GM19463 (cell line): Measurements from ENCODE around the gene KRT35.

ENCODE experiments used
- ATAC-seq: cut with Tn5 transposase; IDR thresholded peaks from one replicate; pipeline ENCODE4 v1.9.1; 2021; ENCODE audit warnings: mild to moderate bottlenecking, moderate library complexity; ENCODE audit not compliant: unreplicated experiment

KRT35 gene

GRCh38 chr17:41481036-41481435 lies at the start of gene KRT35:
KRT35 (minus strand) TSS chr17:41481151; CDS start chr17:41481097, 54 bp downstream.
- no peak for ATAC-seq

GRCh38 chr17:41530062-41531048 lies 49.4 kb upstream of the KRT35 start:
- no peak for ATAC-seq

DNA sequence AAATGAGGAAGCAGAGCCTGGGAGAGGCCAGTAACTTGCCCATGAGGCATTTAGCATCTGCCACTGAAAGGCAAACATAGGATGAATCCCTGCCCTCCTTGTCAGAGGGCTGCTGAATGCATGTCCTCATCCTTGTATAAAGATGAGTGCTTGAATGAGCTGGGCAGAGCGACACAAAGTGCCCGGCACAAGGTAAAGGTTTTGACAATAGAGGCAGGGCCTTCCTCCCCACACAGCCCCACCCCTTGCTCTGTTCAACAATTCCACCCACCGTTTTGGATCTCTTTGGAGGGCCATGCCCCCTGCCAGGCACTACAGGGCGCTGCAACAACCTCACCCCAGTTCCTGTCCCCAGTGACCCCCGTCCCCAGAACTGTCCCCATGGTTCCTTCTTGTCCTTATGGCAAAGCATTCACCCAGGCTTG lies 48.6 kb upstream of the KRT35 start:
- ATAC-seq, result no peak

- ATAC-seq, result no peak
Measured at GRCh38 chr17:41528959-41529353, 48.0 kb upstream of the KRT35 start.

DNA sequence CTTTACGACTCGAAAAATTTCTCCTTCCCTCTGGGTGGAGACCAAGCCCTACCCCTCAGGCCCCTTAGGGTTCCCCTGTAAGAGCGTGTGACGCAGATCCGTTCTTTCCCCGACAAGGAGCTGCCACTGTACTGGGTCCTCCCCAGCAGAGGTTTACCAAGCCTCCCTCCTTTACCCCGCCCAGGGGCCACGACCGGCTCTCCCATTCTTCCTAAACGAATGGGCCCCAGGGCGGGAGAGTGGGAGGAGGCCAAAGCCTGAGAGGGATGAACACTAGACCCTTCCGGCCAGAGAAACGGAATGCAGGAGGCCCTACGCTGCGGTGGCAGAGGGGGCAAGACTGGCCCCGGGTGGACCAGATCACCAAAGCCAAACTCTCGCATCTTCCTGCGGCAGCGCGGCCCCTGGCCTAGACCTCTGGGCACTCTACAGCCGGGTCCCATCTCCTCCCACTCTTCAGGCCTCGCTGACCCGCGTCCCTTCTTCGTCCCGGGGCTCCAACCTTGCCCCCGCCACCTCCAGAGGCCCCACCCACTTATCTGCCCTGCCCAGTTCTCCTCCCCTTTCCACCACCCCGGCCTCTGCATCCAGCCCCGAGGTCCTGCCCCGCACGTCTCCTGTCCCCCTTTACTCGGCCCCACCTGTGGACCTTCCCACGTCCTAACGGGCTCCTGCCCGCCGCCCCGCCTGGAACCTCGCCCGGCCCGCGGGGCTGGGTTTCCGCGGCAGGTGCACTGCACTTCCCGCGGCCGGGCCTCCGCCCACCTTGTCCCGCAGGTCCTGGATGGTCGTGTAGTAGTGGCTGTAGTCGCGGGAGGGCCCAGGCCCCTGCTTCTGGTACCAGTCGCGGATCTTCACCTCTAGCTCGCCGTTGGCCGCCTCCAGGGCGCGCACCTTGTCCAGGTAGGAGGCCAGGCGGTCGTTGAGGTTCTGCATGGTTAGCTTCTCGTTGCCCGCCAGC lies 46.4 kb upstream of the KRT35 start:
- no peak for ATAC-seq

GRCh38 chr17:41524261-41524660 lies 43.3 kb upstream of the KRT35 start:
- no peak for ATAC-seq

- ATAC-seq, result no peak
Measured at GRCh38 chr17:41523787-41524186, 42.8 kb upstream of the KRT35 start.

GRCh38 chr17:41523225-41523593 lies 42.3 kb upstream of the KRT35 start:
- ATAC-seq, result no peak

DNA sequence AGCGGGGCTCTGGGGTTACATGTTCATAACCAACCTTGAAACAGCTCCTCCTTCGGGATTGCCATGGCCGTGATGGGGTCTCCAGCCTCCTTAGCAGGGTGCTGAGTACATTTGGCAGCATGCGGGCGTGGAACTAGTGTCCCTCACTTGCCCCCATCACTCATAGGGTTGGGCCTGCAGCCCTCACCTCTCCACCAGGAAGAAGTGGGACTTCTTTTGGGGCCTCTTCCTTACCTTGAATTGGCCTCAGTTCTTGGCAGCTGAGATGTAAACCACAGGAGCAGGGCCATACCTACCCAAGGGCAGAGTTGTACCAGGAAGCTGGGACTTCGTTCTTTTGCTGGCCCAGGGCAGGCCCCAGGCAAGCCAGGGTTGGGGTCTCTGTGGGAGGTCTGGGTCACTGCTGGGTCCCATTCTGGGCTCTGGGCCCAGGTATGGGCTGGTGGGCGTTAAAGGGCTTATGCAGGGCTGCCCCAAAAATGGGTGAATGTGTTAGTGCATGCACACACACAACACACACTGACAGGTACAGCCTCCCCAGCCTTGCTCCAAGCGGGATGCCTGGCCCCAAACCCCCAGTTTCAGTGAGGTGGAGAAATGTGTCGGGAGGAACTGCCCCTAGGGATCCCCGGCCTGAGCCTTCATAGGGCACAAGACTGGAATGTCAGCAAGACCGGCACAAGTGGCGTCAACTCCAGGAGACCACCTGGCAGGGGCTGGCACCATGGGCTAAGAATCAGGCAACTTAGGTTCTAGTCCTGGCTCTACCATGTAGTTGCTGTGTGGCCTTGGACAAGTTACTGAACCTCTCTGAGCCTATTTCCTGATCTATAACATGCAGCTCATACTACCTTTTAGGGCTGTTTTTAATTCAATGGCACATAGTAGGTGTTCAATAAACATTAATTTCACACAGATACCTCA lies 41.6 kb upstream of the KRT35 start:
- ATAC-seq, result no peak

DNA sequence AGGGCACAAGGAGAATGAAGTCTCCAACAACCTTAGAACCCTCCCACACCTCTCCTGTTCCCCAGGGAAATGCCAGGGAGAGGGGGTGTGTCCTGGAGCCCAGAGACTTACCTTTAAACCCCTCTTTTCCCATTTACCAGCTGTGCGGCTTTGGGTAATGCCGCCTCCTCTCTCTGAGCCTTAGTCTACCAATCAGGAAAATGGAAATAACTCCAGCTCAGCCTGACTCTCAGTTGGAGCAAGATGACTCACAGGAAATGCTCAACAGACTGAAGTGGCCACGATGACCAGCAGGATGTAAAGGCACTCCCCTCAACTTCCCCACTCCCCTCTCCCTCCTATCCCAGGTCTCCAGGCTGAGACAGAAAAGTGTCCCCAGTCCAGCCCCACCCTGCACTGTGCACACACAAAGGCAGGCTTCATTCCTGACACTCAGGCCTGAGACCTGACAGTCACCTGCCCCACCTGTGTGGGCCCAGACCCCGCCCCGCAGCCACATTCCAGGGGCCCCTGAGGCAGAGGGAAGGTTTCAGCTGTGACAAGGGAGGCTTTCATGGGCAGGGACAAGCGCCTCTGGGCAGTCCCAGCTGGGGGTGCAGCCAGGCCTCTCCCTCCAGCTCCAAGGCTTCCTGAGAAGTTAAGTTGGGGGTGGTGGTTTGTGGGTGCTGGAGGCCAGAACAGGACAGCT lies 40.8 kb upstream of the KRT35 start:
- no peak for ATAC-seq

GRCh38 chr17:41520821-41521521 lies 40.0 kb upstream of the KRT35 start:
- ATAC-seq, result no peak

DNA sequence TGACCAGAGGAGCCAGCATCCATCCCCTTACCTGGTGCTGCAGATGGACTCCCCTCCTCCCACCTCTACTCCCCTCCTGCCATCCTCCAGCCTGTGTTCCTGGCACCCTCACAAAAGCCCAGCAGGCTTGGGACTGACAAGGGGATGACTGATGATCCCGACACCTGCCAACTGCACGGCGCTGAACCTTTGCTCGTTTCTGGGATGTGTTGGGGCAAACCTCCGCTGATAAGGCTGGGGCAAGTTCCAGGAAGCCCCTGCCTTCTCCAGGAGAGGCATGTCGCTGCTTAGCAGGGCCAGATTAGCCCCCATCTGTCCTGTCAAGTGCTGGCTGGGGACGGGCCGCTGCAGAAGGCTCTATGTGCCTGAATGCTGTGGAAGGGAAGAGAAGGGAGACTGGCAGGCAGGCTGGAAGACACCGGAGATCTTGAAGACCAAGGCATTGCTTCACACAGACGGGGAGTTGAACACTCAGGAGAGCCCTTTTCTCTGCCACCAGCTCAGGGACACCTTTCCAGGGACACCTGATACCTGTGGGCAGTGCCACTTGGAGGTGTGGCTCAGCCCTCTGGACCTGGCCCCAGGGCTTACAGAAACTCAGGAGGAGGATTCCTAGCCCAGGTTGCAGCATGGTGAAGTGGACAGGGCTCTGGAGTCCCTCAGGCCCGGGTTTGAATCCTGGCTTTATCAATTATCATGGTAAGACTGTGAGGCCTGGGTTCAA lies 38.7 kb upstream of the KRT35 start:
- no peak for ATAC-seq

- no peak for ATAC-seq
Measured at GRCh38 chr17:41518789-41519449, 38.0 kb upstream of the KRT35 start, which contains the start of gene KRT15. KRT15 (minus strand) TSS chr17:41518890; CDS start chr17:41518827, 63 bp downstream.

DNA sequence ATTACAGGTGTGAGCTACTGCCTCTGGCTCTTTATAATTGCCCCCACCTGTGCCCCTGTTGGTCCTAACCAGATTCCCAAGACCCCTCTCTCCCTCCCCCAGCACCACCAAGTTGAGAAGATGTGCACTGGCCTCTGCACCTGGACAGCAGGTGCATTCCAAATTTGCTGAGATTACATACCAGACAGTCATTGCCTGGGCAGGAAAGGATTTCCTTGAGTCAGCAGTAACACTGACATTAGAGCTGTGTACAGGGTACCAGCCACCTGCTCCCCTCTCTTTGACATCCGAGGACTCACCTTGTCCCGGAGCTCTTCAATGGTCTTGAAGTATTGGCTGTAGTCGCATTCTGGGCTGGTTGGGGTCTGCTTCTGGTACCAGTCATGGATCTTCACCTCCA lies 37.1 kb upstream of the KRT35 start:
- no peak for ATAC-seq

GRCh38 chr17:41516830-41517283 lies 35.9 kb upstream of the KRT35 start:
- no peak for ATAC-seq

- no peak for ATAC-seq
Measured at GRCh38 chr17:41516147-41516829, 35.3 kb upstream of the KRT35 start.

DNA sequence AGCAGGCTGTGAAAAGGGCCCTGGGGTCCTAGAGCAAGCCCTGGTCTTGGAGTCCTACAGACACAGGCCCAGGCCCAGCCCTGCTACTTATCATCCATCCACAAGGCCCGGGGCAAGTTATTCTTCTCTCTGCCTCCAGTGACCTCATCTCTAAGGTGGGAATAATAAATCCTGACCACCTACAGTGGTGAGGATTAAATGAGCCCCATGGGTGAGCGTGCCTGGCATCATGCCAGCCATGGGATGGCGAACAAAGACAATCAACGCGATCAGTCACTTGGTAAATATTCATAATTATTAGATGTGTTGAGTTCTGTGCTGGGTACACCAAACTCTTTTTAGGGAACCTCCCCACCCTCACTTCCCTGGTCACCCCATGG lies 32.2 kb upstream of the KRT35 start:
- no peak for ATAC-seq
